Heart left ventricle (tissue), 13 donors: ENCODE measurements around the gene CSPG4.

Experiments used
- CTCF ChIP-seq, 12 donors: fragments of 200-600 bp; sonication (generic) in 4 of 12; IDR thresholded peaks; one replicate each; pipeline versions ENCODE4 v1.5.0 to v1.8.0; 2018 to 2022; ENCODE audit warnings: antibody characterized with exemption in 12 of 12, mild to moderate bottlenecking in 5 of 12
- POLR2A ChIP-seq, 2 donors: fragments of 450-650 bp; IDR thresholded peaks; one replicate each; pipeline ENCODE4 v1.6.1; 2017; ENCODE audit warnings: antibody characterized with exemption in 2 of 2, mild to moderate bottlenecking in 2 of 2, moderate library complexity in 2 of 2
- donor health status: ischemic (EF 13 %, LVEDD 7.1; RV severe dilation, severe dysfunction).
- donor health status: DM: no; HTN: yes; CAD: no.
- donor health status: DM: no; HTN: no; CAD: no.
- donor health status: ischemic (EF 25% LVEDD 6.9; RV normal size, moderate dysfunction).
- donor health status: ischemic (EF 25% LVEDD 5.7; RV mildly dilated, moderate dysfunction).
- donor health status: ischemic (EF 35%, LVEDD 5.7; RV mildly dilated, moderate dysfunction).
- donor health status: nonischemic (EF 11% LVEDD 7.7; RV severe dilation, severe dysfunction).
- donor health status: DM: yes; HTN: yes; CAD: no.
- donor health status: PGD.
- donor health status: ischemic (EF 29% LVEDD 5.4; RV normal size, mild dysfunction).
- donor health status: nonischemic (EF 23%, LVEDD 6.1; RV moderate dilation, normal function).

DNA sequence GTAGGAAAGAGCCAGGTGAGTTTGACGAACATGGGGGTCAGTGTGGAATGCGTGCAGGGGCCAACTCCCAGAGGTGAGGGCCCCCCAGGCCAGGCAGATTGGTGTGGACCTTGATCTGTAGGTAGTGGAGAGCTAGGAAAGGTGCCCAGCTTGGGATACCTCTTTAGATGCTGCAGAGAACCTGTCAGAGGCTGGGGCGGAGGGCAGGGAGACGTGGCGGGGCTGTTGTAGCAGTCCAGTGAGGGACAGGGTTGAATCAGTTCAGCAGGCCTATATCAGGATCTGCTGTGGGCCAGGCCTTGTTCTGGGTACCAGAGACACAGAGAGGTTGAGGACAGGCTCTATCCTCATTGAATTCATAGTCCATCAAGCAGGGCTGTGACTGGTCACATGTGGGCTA is 56.3 kb downstream of the CSPG4 start:
- TF ChIP-seq CTCF (IDR thresholded peaks at IDR 0.05): no peak
- TF ChIP-seq POLR2A (IDR thresholded peaks at IDR 0.05): no peak
